NCI-H1417 (cell line): ENCODE data around the gene MYF5.

Experiments used
- DNase-seq, 3 experiments: peaks; one replicate each; lab custom pipeline; 2025; lab: John Stamatoyannopoulos, UW

Gene MYF5

GRCh38 chr12:80766210-80766609, 49.5 kb downstream of the MYF5 start:
- no peak for DNase-seq

GRCh38 chr12:80766897-80767296, 50.2 kb downstream of the MYF5 start:
- DNase-seq: no peak
